Aorta (tissue), 5 donors: ENCODE measurements around the gene LRIT1. TPM values are rescaled to one million over a fixed set of nuclear protein-coding genes. Genes with fewer than 3 reads are reported as not detected.

Experiments
- ATAC-seq: fragments of 200-7000 bp; cut with Tn5 transposase; one replicate; pipeline ENCODE4 v1.9.1; 2022; ENCODE audit warnings: moderate library complexity; ENCODE audit not compliant: low FRiP score
- DNase-seq, 2 donors: peaks; one replicate each; pipeline ENCODE4 v3.0.0-alpha.2; 2020
- H3K27ac ChIP-seq, 2 donors: one replicate each; pipeline ENCODE4 v1.5.1; 2013; ENCODE audit warnings: low read length in 2 of 2, mild to moderate bottlenecking in 2 of 2, moderate library complexity in 2 of 2, control low read depth in 1 of 2, inconsistent platforms in 1 of 2, low read depth in 1 of 2
- H3K27me3 ChIP-seq, 2 donors: one replicate each; pipeline ENCODE4 v1.6.1; 2013; ENCODE audit warnings: control low read depth in 1 of 2, low read length in 1 of 2, mild to moderate bottlenecking in 1 of 2, moderate library complexity in 1 of 2; ENCODE audit not compliant: insufficient read depth in 2 of 2, control insufficient read depth in 1 of 2
- H3K36me3 ChIP-seq, 2 donors: one replicate each; pipeline ENCODE4 v1.6.1; 2013; ENCODE audit warnings: control low read depth in 1 of 2, low read length in 1 of 2, mild to moderate bottlenecking in 1 of 2; ENCODE audit not compliant: insufficient read depth in 2 of 2, control insufficient read depth in 1 of 2
- H3K4me1 ChIP-seq, 2 donors: one replicate each; pipeline ENCODE4 v1.6.1; 2013; ENCODE audit warnings: low read length in 2 of 2, control low read depth in 1 of 2, mild to moderate bottlenecking in 1 of 2, moderate library complexity in 1 of 2; ENCODE audit not compliant: insufficient read depth in 2 of 2, control insufficient read depth in 1 of 2
- H3K4me3 ChIP-seq, 2 donors: one replicate each; pipeline ENCODE4 v1.5.1; 2013; ENCODE audit warnings: low read length in 2 of 2, control low read depth in 1 of 2, mild to moderate bottlenecking in 1 of 2
- H3K9me3 ChIP-seq: one replicate; pipeline ENCODE4 v1.6.1; 2013; ENCODE audit warnings: mild to moderate bottlenecking, low read length; ENCODE audit not compliant: control insufficient read depth
- WGBS, 2 donors: extraction: QIAGEN DNeasy Blood & Tissue Kit; methylation state at CpG; one replicate each; pipeline ENCODE4 v1.1.7; 2013; 5-methylcytosine and 5-hydroxymethylcytosine counted together
- intact Hi-C, 2 donors: fragments of 100-400 bp; cut with DNase I; formaldehyde crosslinking; loops; one replicate each; pipeline versions ENCODE4 v1.14.2 to v1.15.0; 2022
- polyA plus RNA-seq, 2 donors: library from polyadenylated mRNA; stranded (reverse); fragments of 200-250 nt; gene quantifications; one replicate each; pipeline ENCODE4 v1.2.3, GENCODE V29; 2013
- total RNA-seq, 2 donors: library from RNA; stranded (reverse); fragmentation: NEBNext Ultra II Directional; extraction: Animal tissue kit (Norgen Biotek cat#: 25700); gene quantifications; one replicate each; pipeline ENCODE4 v1.2.1, GENCODE V29; 2021
- donor health status: healthy with polysubstance abuse.
- donor health status: Bipolar disorder and iron deficiency.
- donor health status: DM: no; HTN: no; CAD: no.
- donor health status: DM: no; HTN: no; CAD: no.
- donor health status: DM: yes; HTN: yes; CAD: no.

The LRIT1 gene
- total and polyA plus RNA-seq, 4 donors, result not detected

- DNase-seq (peak in 1 of 2 donors; percentile 33), ATAC-seq (no peak)
- Histone ChIP-seq H3K36me3 (no peaks in the 10 kb centered on the region), H3K4me1 (no peaks in the 10 kb centered on the region), H3K4me3 (no peak overlapping the region), H3K27ac (no peak overlapping the region), H3K27me3 (no peaks in the 10 kb centered on the region), H3K9me3 (no peaks in the 10 kb centered on the region)
- intact Hi-C loops, result no loop called here
- WGBS, 2 donors, result 51 to 65% methylated on average over 6 of the region's 6 CpGs
Measured at GRCh38 chr10:84201244-84201606, 40.1 kb downstream of the LRIT1 start.

GRCh38 chr10:84200537-84201243, 40.7 kb downstream of the LRIT1 start:
- no peak for ATAC-seq
- Histone ChIP-seq H3K9me3 (no peaks in the 10 kb centered on the region), H3K27ac (no peak overlapping the region), H3K4me1 (no peaks in the 10 kb centered on the region), H3K36me3 (no peaks in the 10 kb centered on the region), H3K27me3 (no peaks in the 10 kb centered on the region), H3K4me3 (no peak overlapping the region)
- intact Hi-C loops, result no loop called here
- 78 to 82% methylated on average over 11 of the region's 11 CpGs for whole genome bisulfite sequencing, 2 donors
- no peak for DNase-seq

- no peaks in the 10 kb centered on the region for H3K4me1 ChIP-seq
- H3K36me3 ChIP-seq, result no peaks in the 10 kb centered on the region
- no peaks in the 10 kb centered on the region for H3K9me3 ChIP-seq
- no peak overlapping the region for H3K4me3 ChIP-seq
- no peak for ATAC-seq
- peak in 1 of 2 donors; percentile 32 for DNase-seq
- H3K27me3 ChIP-seq, result no peaks in the 10 kb centered on the region
- intact Hi-C loops, result no loop called here
- 89 to 90% methylated on average over 7 of the region's 7 CpGs for WGBS, 2 donors
- H3K27ac ChIP-seq, result no peak overlapping the region
Measured at GRCh38 chr10:84198206-84198915, 43.0 kb downstream of the LRIT1 start.

- Histone ChIP-seq H3K27ac (no peak overlapping the region), H3K9me3 (no peaks in the 10 kb centered on the region), H3K36me3 (no peaks in the 10 kb centered on the region), H3K4me1 (no peaks in the 10 kb centered on the region), H3K27me3 (no peaks in the 10 kb centered on the region), H3K4me3 (no peak overlapping the region)
- DNase-seq, result peak in 1 of 2 donors; percentile 33
- intact Hi-C loops, result no loop called here
- ATAC-seq, result no peak
- WGBS, 2 donors, result 65 to 68% methylated on average over 5 of the region's 5 CpGs
Measured at GRCh38 chr10:84197643-84198042, 43.7 kb downstream of the LRIT1 start.

GRCh38 chr10:84196941-84197340, 44.4 kb downstream of the LRIT1 start:
- H3K27ac ChIP-seq, result no peak overlapping the region
- intact Hi-C loops, result no loop called here

GRCh38 chr10:84196083-84196482, 45.3 kb downstream of the LRIT1 start:
- ATAC-seq (no peak), DNase-seq (peak in 1 of 2 donors; percentile 21)
- Histone ChIP-seq H3K4me1 (no peaks in the 10 kb centered on the region), H3K9me3 (no peaks in the 10 kb centered on the region), H3K27me3 (no peaks in the 10 kb centered on the region), H3K27ac (no peak overlapping the region), H3K4me3 (no peak overlapping the region), H3K36me3 (no peaks in the 10 kb centered on the region)
- WGBS, 2 donors, result 24 to 34% methylated on average over 4 of the region's 4 CpGs
- intact Hi-C loops, result no loop called here

More at GRCh38 chr10:84196941-84197340, 44.4 kb downstream of the LRIT1 start:
- Histone ChIP-seq H3K27me3 (no peaks in the 10 kb centered on the region), H3K36me3 (no peaks in the 10 kb centered on the region), H3K4me1 (no peaks in the 10 kb centered on the region), H3K9me3 (no peaks in the 10 kb centered on the region), H3K4me3 (no peak overlapping the region)
- 19 to 29% methylated on average over 5 of the region's 5 CpGs for WGBS, 2 donors
- DNase-seq (peak in 1 of 2 donors; percentile 39), ATAC-seq (peak; percentile 35)

GRCh38 chr10:84195044-84195830, 46.1 kb downstream of the LRIT1 start:
- WGBS, 2 donors, result 13 to 16% methylated on average over 43 of the region's 43 CpGs
- no peak overlapping the region for H3K4me3 ChIP-seq
- intact Hi-C loops, result no loop called here
- ATAC-seq (no peak), DNase-seq (no peak)
- H3K36me3 ChIP-seq, result no peaks in the 10 kb centered on the region
- H3K27ac ChIP-seq, result no peak overlapping the region
- no peaks in the 10 kb centered on the region for H3K9me3 ChIP-seq
- H3K27me3 ChIP-seq, result no peaks in the 10 kb centered on the region
- H3K4me1 ChIP-seq, result no peaks in the 10 kb centered on the region

GRCh38 chr10:84194424-84195043, 46.8 kb downstream of the LRIT1 start, which contains the start of gene CDHR1:
TSS of gene CDHR1 (plus strand) at chr10:84194537. CDS start at chr10:84194761, 224 bp downstream.
- 1% methylated on average over 59 to 61 of the region's 61 CpGs for WGBS, 2 donors
- H3K4me3 ChIP-seq, result peak within 1 kb of the TSS in 1 of 2 donors; percentile 55
- H3K27me3 ChIP-seq, result no peaks in the 10 kb centered on the region

More at GRCh38 chr10:84194424-84195043, 46.8 kb downstream of the LRIT1 start, which contains the start of gene CDHR1:
- intact Hi-C loops, result no loop called here
- DNase-seq (no peak), ATAC-seq (no peak)
- Histone ChIP-seq H3K36me3 (no peaks in the 10 kb centered on the region), H3K9me3 (no peaks in the 10 kb centered on the region), H3K4me1 (no peaks in the 10 kb centered on the region), H3K27ac (no peak within 1 kb of the TSS)
